Keratinocyte (primary cell): ENCODE data around the gene EGLN1. TPM values are rescaled to one million over a fixed set of nuclear protein-coding genes. Genes with fewer than 3 reads are reported as not detected.

Experiments
- DNase-seq: peaks from one replicate; pipeline ENCODE4 v3.0.0-alpha.2; 2011; ENCODE audit warnings: low read depth, missing footprints, low spot score
- FAIRE-seq: peaks from 2 replicates; lab custom pipeline; 2011; peaks lifted over from hg19 to GRCh38; lab: Jason Lieb, UNC
- H2AFZ ChIP-seq: 2 replicates; pipeline ENCODE4 v1.6.0; 2012; ENCODE audit warnings: low read length, control low read depth, inconsistent platforms; ENCODE audit not compliant: control insufficient read depth
- H3K27ac ChIP-seq: 2 replicates; pipeline ENCODE4 v1.5.1; 2011; ENCODE audit warnings: low read length; ENCODE audit not compliant: control insufficient read depth, insufficient read depth
- H3K27me3 ChIP-seq: 3 replicates; pipeline ENCODE4 v1.6.0; 2011; ENCODE audit warnings: low read length; ENCODE audit not compliant: control insufficient read depth, insufficient read depth; ENCODE audit errors: extremely low read depth
- H3K36me3 ChIP-seq, 2 experiments: 2 replicates in 1 of 2; 3 replicates in 1 of 2; pipeline ENCODE4 v1.5.1; 2011; ENCODE audit warnings: low read length in 2 of 2, mild to moderate bottlenecking in 1 of 2; ENCODE audit not compliant: control insufficient read depth in 2 of 2, insufficient read depth in 2 of 2; ENCODE audit errors: extremely low read depth in 1 of 2
- H3K4me1 ChIP-seq: 3 replicates; pipeline ENCODE4 v1.5.1; 2011; ENCODE audit warnings: low read length; ENCODE audit not compliant: control insufficient read depth, insufficient read depth; ENCODE audit errors: extremely low read depth
- H3K4me2 ChIP-seq: 3 replicates; pipeline ENCODE4 v1.6.0; 2011; ENCODE audit warnings: low read depth, low read length; ENCODE audit not compliant: control insufficient read depth, insufficient read depth; ENCODE audit errors: extremely low read depth
- H3K4me3 ChIP-seq, 3 experiments: fragments of 200-600 bp in 1 of 3; sonication (generic) in 1 of 3; 2 replicates in 2 of 3; 3 replicates in 1 of 3; pipeline ENCODE4 v1.5.1; 2011 to 2016; ENCODE audit warnings: low read length in 3 of 3, mild to moderate bottlenecking in 3 of 3, control low read depth in 2 of 3, inconsistent platforms in 1 of 3, low read depth in 1 of 3, mixed read lengths in 1 of 3, mixed run types in 1 of 3, moderate library complexity in 1 of 3; ENCODE audit not compliant: control insufficient read depth in 2 of 3, insufficient read depth in 2 of 3; ENCODE audit errors: extremely low read depth in 1 of 3
- H3K79me2 ChIP-seq: 2 replicates; pipeline ENCODE4 v1.6.0; 2012; ENCODE audit warnings: low read length; ENCODE audit not compliant: control insufficient read depth, insufficient read depth
- H3K9ac ChIP-seq: 3 replicates; pipeline ENCODE4 v1.6.0; 2011; ENCODE audit warnings: low read length; ENCODE audit not compliant: control insufficient read depth, insufficient read depth; ENCODE audit errors: extremely low read depth
- H3K9me1 ChIP-seq: 3 replicates; pipeline ENCODE4 v1.6.0; 2011; ENCODE audit warnings: low read length; ENCODE audit not compliant: control insufficient read depth, insufficient read depth; ENCODE audit errors: extremely low read depth
- H3K9me3 ChIP-seq: 2 replicates; pipeline ENCODE4 v1.5.1; 2012; ENCODE audit warnings: low read depth, low read length; ENCODE audit not compliant: control insufficient read depth
- H4K20me1 ChIP-seq: 3 replicates; pipeline ENCODE4 v1.6.0; 2011; ENCODE audit warnings: low read length; ENCODE audit not compliant: control insufficient read depth, insufficient read depth; ENCODE audit errors: extremely low read depth
- EZH2 ChIP-seq: IDR thresholded peaks from one replicate; pipeline ENCODE4 v1.6.1; 2012; ENCODE audit warnings: inconsistent platforms, mild to moderate bottlenecking, low read length, moderate library complexity
- dilution Hi-C: fragments of 300-500 bp; cut with MboI; formaldehyde crosslinking; loops from one replicate; pipeline ENCODE4 v1.7.0; 2020; ENCODE audit warnings: low sequenced_read_pairs; ENCODE audit not compliant: extremely low pct_ligation_motif_present
- polyA plus RNA-seq, 5 experiments: library from polyadenylated mRNA; depleted of rRNA in 3 of 5; stranded (reverse) in 3 of 5; stranded (forward) in 1 of 5; unstranded in 1 of 5; fragments of >200 nt; gene quantifications; 1 replicate in 1 of 5; 2 replicates in 3 of 5; 3 replicates in 1 of 5; pipeline versions ENCODE4 v1.2.1 to v1.2.3, GENCODE V29; 2011 to 2012; ENCODE audit warnings: missing spikeins in 2 of 5, low read depth in 1 of 5, low replicate concordance in 1 of 5
- TF ChIP-seq, protein P1 (sequence below), 3 experiments: IDR thresholded peaks in 1 of 3; conservative IDR thresholded peaks in 1 of 3; optimal IDR thresholded peaks in 1 of 3; 2 replicates in 2 of 3; 3 replicates in 1 of 3; pipeline versions ENCODE3 to v1.5.1; 2011; ENCODE audit warnings: low read length in 3 of 3, mild to moderate bottlenecking in 3 of 3, moderate library complexity in 2 of 3, control low read depth in 1 of 3, inconsistent platforms in 1 of 3; ENCODE audit not compliant: insufficient read depth in 2 of 3; ENCODE audit errors: extremely low read depth in 1 of 3

EGLN1 gene
- polyA plus RNA-seq, 1 donor (not counting 4 experiments of a cell fraction or from before 2014, with no cell fraction given) = 34.1 TPM

DNA sequence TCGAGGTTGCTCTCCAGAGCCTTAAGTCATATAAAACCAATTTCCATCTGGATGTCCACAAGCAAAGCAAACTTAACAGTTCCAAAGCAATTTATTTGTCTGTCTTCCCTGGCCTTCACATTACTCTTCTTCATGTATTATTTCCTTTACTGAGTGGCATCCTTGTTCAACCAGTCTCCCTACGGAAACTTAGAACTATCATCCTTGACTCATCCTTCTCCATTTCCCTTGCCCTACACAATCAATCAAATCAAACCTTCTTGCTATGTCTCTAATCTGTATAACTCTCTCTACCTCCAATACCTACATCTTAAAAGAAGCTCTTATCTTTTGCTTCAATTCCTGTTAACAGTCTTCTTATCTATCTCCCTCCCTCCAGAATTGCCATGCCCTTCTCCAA lies 25.4 kb downstream of the EGLN1 start:
- Histone ChIP-seq H3K9ac (no peak overlapping the region), H3K79me2 (peaks cover 29% of the 10 kb centered on the region), H3K9me1 (no peaks in the 10 kb centered on the region), H2AFZ (no peak overlapping the region), H3K4me3 (no peak overlapping the region), H3K4me2 (peak overlapping the region; percentile 90), H3K27ac (peak overlapping the region; percentile 82), H3K27me3 (no peaks in the 10 kb centered on the region), H3K9me3 (no peaks in the 10 kb centered on the region), H4K20me1 (no peaks in the 10 kb centered on the region), H3K36me3 (no peaks in the 10 kb centered on the region), H3K4me1 (peaks cover 28% of the 10 kb centered on the region)
- dilution Hi-C loops = no loop called here
- FAIRE-seq = peak; percentile 46
- TF ChIP-seq, protein P1, sequence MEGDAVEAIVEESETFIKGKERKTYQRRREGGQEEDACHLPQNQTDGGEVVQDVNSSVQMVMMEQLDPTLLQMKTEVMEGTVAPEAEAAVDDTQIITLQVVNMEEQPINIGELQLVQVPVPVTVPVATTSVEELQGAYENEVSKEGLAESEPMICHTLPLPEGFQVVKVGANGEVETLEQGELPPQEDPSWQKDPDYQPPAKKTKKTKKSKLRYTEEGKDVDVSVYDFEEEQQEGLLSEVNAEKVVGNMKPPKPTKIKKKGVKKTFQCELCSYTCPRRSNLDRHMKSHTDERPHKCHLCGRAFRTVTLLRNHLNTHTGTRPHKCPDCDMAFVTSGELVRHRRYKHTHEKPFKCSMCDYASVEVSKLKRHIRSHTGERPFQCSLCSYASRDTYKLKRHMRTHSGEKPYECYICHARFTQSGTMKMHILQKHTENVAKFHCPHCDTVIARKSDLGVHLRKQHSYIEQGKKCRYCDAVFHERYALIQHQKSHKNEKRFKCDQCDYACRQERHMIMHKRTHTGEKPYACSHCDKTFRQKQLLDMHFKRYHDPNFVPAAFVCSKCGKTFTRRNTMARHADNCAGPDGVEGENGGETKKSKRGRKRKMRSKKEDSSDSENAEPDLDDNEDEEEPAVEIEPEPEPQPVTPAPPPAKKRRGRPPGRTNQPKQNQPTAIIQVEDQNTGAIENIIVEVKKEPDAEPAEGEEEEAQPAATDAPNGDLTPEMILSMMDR (optimal IDR thresholded peaks at IDR 0.05 in 1 of 3, IDR thresholded peaks at IDR 0.05 in 1 of 3, conservative IDR thresholded peaks at IDR 0.05 in 1 of 3; ENCODE audit: extremely low read depth in 1 of 3, insufficient read depth in 2 of 3, low read length in 3 of 3) = no peak
- TF ChIP-seq EZH2 = no peak
- no peak for DNase-seq

DNA sequence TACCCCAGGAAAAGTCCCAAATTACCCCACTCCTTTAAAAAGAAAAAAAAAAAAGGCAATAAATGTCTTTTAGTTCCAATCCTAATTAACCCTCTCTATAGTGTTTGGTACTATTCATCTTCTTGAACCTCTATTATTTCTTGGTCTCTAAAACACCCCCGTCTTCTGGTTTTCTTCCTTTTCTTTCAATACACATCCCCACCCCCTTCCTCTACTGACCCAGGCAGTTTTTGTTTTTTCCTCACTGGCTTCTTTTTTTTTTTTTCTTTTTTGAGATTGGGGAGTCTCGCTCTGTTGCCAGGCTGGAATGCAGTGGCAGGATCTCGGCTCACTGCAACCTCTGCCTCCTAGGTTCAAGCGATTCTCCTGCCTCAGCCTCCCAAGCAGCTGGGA lies 26.1 kb downstream of the EGLN1 start:
- no peaks in the 10 kb centered on the region for H4K20me1 ChIP-seq
- H3K9ac ChIP-seq = peak overlapping the region; percentile 63
- H3K4me3 ChIP-seq = peak overlapping the region in 2 of 3 experiments; percentile 56 to 60
- DNase-seq = no peak
- H3K9me1 ChIP-seq = no peaks in the 10 kb centered on the region
- FAIRE-seq = no peak
- H3K9me3 ChIP-seq = no peaks in the 10 kb centered on the region
- peak overlapping the region; percentile 82 for H3K27ac ChIP-seq
- H3K79me2 ChIP-seq = peaks cover 33% of the 10 kb centered on the region
- TF ChIP-seq, protein P1 (optimal IDR thresholded peaks at IDR 0.05 in 1 of 3, IDR thresholded peaks at IDR 0.05 in 1 of 3, conservative IDR thresholded peaks at IDR 0.05 in 1 of 3; ENCODE audit: extremely low read depth in 1 of 3, insufficient read depth in 2 of 3, low read length in 3 of 3) = no peak
- TF ChIP-seq EZH2 = no peak
- H3K36me3 ChIP-seq = no peaks in the 10 kb centered on the region
- no peaks in the 10 kb centered on the region for H3K27me3 ChIP-seq
- dilution Hi-C loops = no loop called here
- peak overlapping the region; percentile 90 for H3K4me2 ChIP-seq
- H3K4me1 ChIP-seq = peaks cover 28% of the 10 kb centered on the region
- H2AFZ ChIP-seq = no peak overlapping the region
